Measurements from ENCODE around the gene RUNX1. TPM values are rescaled to one million over a fixed set of nuclear protein-coding genes. Genes with fewer than 3 reads are reported as not detected.

Gene RUNX1
- total and polyA plus RNA-seq, 2 donors (not counting 1 experiment from before 2014, with no cell fraction given), result 26.3 to 73.0 TPM

DNA sequence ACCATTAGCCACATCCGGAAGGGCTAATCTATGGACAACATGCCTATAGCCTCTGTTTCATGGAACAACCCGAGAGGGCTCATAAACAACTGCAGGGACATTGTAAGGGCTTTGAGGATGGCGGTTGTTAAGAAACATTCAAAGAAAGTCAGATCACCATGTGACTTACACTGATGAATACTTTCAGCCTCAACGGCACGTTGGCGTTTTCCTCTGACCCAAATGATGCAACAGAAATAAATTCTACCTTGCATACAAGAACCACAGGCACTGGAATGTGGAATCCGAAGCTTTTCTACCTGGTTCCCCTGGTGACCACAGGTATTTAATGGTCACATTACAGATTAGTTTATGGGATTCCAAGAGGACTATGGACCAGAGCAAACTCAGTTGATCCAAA lies 273.3 kb downstream of the RUNX1 start:
- ChIA-PET CTCF (no interaction called here), POLR2A (no interaction called here)
- Histone ChIP-seq H3K79me2 (ENCODE audit: control insufficient read depth, insufficient read depth, low read length) (no peaks in the 10 kb centered on the region), H3K4me2 (replicated peaks; ENCODE audit: low read depth, low read length, poor library complexity, severe bottlenecking) (no peak overlapping the region), H3K36me3 (replicated peaks in 1 of 2; ENCODE audit: control extremely low read depth in 1 of 2, control insufficient read depth in 1 of 2, extremely low read depth in 1 of 2, insufficient read depth in 2 of 2, low read length in 1 of 2) (no peaks in the 10 kb centered on the region), H2AFZ (ENCODE audit: insufficient read depth, low read depth, low read length, poor library complexity, severe bottlenecking) (no peak overlapping the region), H3K27ac (ENCODE audit: low read length in 2 of 2) (no peak overlapping the region), H3K27me3 (replicated peaks in 1 of 4; ENCODE audit: control extremely low read depth in 1 of 4, control insufficient read depth in 3 of 4, insufficient read depth in 4 of 4, low read length in 3 of 4) (peaks cover 0 to 2% (median 0%) of the 10 kb centered on the region in 4 experiments), H4K20me1 (ENCODE audit: control insufficient read depth, insufficient read depth, low read length, poor library complexity, severe bottlenecking) (no peaks in the 10 kb centered on the region), H3K9me3 (ENCODE audit: control extremely low read depth in 1 of 3, control insufficient read depth in 2 of 3, insufficient read depth in 1 of 3, low read length in 2 of 3) (peaks cover 0 to 11% (median 2%) of the 10 kb centered on the region in 3 donors), H3K9ac (ENCODE audit: low read length) (no peak overlapping the region), H3K4me3 (ENCODE audit: control extremely low read depth in 1 of 5, extremely low read depth in 1 of 5, insufficient read depth in 1 of 5, low read depth in 2 of 5, low read length in 4 of 5) (no peak overlapping the region), H3K4me1 (ENCODE audit: control insufficient read depth in 2 of 2, insufficient read depth in 2 of 2, low read length in 2 of 2) (no peaks in the 10 kb centered on the region)
- Mint-ChIP-seq H3K4me1 (no peaks in the 10 kb centered on the region), H3K9me3 (ENCODE audit: insufficient read depth) (no peaks in the 10 kb centered on the region), H3K27ac (no peak overlapping the region), H3K4me3 (no peak overlapping the region), H3K27me3 (peaks cover 25% of the 10 kb centered on the region)
- ATAC-seq (ENCODE audit: low read depth) (no peak), DNase-seq (no peak)
- WGBS (ENCODE audit: insufficient coverage), result 96% methylated on average over 6 of the region's 7 CpGs
- TF ChIP-seq EZH2 (IDR thresholded peaks at IDR 0.05; ENCODE audit: borderline replicate concordance, insufficient read depth, low read depth, low read length, poor library complexity, severe bottlenecking), result no peak
- TF ChIP-seq, protein P1, sequence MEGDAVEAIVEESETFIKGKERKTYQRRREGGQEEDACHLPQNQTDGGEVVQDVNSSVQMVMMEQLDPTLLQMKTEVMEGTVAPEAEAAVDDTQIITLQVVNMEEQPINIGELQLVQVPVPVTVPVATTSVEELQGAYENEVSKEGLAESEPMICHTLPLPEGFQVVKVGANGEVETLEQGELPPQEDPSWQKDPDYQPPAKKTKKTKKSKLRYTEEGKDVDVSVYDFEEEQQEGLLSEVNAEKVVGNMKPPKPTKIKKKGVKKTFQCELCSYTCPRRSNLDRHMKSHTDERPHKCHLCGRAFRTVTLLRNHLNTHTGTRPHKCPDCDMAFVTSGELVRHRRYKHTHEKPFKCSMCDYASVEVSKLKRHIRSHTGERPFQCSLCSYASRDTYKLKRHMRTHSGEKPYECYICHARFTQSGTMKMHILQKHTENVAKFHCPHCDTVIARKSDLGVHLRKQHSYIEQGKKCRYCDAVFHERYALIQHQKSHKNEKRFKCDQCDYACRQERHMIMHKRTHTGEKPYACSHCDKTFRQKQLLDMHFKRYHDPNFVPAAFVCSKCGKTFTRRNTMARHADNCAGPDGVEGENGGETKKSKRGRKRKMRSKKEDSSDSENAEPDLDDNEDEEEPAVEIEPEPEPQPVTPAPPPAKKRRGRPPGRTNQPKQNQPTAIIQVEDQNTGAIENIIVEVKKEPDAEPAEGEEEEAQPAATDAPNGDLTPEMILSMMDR (IDR thresholded peaks at IDR 0.05), result no peak
- intact Hi-C loops (cut with micrococcal nuclease), result no loop called here

DNA sequence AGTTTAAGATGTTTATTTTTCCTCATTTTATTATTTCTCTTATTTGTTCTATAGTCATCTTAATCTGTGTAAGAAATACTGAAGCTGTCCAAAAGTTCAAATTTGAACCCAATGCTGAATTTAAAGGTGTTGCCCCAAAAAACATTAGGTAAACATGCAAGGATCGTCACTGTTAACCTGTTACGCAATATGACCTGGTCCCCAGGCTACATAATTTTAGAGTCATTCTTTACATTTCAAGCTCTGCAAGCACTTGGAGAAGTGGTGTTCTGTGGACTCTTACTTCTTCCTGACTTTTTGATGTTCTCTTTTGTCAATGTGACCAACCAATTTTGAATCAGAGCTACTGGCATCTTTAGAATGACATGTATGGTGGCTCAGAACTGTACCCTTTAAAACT lies 274.4 kb downstream of the RUNX1 start:
- ChIA-PET CTCF (no interaction called here), POLR2A (no interaction called here)
- Histone ChIP-seq H3K79me2 (ENCODE audit: control insufficient read depth, insufficient read depth, low read length) (no peaks in the 10 kb centered on the region), H3K4me3 (ENCODE audit: control extremely low read depth in 1 of 5, extremely low read depth in 1 of 5, insufficient read depth in 1 of 5, low read depth in 2 of 5, low read length in 4 of 5) (no peak overlapping the region), H3K9me3 (ENCODE audit: control extremely low read depth in 1 of 3, control insufficient read depth in 2 of 3, insufficient read depth in 1 of 3, low read length in 2 of 3) (peaks cover 0 to 5% (median 0%) of the 10 kb centered on the region in 3 donors), H2AFZ (ENCODE audit: insufficient read depth, low read depth, low read length, poor library complexity, severe bottlenecking) (no peak overlapping the region), H3K9ac (ENCODE audit: low read length) (no peak overlapping the region), H3K36me3 (replicated peaks in 1 of 2; ENCODE audit: control extremely low read depth in 1 of 2, control insufficient read depth in 1 of 2, extremely low read depth in 1 of 2, insufficient read depth in 2 of 2, low read length in 1 of 2) (no peaks in the 10 kb centered on the region), H3K27ac (ENCODE audit: low read length in 2 of 2) (no peak overlapping the region), H3K4me2 (replicated peaks; ENCODE audit: low read depth, low read length, poor library complexity, severe bottlenecking) (no peak overlapping the region), H4K20me1 (ENCODE audit: control insufficient read depth, insufficient read depth, low read length, poor library complexity, severe bottlenecking) (no peaks in the 10 kb centered on the region), H3K27me3 (replicated peaks in 1 of 4; ENCODE audit: control extremely low read depth in 1 of 4, control insufficient read depth in 3 of 4, insufficient read depth in 4 of 4, low read length in 3 of 4) (no peaks in the 10 kb centered on the region), H3K4me1 (ENCODE audit: control insufficient read depth in 2 of 2, insufficient read depth in 2 of 2, low read length in 2 of 2) (no peaks in the 10 kb centered on the region)
- H3K27ac Mint-ChIP-seq, result no peak overlapping the region
- H3K27me3 Mint-ChIP-seq, result peaks cover 23% of the 10 kb centered on the region
- H3K9me3 Mint-ChIP-seq (ENCODE audit: insufficient read depth), result no peaks in the 10 kb centered on the region
- no peak for ATAC-seq (ENCODE audit: low read depth)
- intact Hi-C loops (cut with micrococcal nuclease), result no loop called here
- TF ChIP-seq, protein P1 (IDR thresholded peaks at IDR 0.05), result no peak
- no peak for TF ChIP-seq EZH2 (IDR thresholded peaks at IDR 0.05; ENCODE audit: borderline replicate concordance, insufficient read depth, low read depth, low read length, poor library complexity, severe bottlenecking)
- no peaks in the 10 kb centered on the region for H3K4me1 Mint-ChIP-seq
- H3K4me3 Mint-ChIP-seq, result no peak overlapping the region
- 75% methylated on average over 2 of the region's 2 CpGs for WGBS (ENCODE audit: insufficient coverage)
- no peak for DNase-seq

All from B cell (primary cell).